ENCODE results near the gene ANAPC2.
"Not testable (repeated sequence)": the region's sequence is repeated elsewhere in the genome, so short reads cannot be mapped to it uniquely, and the experiment has no call there.

Gene ANAPC2

DNA sequence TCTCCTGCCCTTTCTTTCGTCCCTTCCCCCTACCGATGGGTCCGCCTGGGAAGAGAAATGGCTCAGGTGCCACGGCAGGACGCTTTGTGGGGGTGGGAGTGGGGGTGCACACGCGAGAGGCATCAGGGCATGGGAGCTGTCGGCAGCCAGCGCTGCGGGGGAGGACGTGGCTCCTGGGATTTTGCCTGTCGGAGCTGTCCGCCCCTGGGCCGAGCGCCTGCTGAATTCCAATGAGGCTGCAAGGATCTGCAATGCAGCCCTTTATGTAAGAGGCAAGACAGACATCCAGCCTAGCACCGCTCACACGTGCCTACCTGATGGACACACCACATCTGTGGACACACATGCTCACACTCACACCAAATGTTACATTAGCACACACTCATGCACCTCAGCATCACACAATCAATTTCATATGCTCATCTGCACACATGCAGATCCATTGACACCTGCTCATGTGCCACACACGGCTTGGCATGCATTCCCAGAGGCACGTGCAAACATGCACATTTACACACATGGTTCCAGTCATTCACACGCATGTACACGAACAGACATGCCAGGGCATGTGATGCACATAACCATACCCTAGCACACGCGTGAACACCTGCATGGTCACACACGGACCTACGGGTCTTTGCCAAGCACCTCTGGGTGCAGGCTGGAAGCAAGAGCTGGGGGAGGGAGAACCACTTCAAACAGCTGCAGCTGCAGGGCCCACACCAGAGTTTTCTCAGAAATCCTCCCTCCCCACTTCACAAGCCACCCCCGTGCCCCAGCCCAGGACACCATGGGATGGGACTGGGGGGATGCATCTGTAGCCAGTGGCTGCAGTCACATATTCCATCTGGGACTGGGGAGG lies 48.0 kb downstream of the ANAPC2 start:
- DNase-seq = no peak

DNA sequence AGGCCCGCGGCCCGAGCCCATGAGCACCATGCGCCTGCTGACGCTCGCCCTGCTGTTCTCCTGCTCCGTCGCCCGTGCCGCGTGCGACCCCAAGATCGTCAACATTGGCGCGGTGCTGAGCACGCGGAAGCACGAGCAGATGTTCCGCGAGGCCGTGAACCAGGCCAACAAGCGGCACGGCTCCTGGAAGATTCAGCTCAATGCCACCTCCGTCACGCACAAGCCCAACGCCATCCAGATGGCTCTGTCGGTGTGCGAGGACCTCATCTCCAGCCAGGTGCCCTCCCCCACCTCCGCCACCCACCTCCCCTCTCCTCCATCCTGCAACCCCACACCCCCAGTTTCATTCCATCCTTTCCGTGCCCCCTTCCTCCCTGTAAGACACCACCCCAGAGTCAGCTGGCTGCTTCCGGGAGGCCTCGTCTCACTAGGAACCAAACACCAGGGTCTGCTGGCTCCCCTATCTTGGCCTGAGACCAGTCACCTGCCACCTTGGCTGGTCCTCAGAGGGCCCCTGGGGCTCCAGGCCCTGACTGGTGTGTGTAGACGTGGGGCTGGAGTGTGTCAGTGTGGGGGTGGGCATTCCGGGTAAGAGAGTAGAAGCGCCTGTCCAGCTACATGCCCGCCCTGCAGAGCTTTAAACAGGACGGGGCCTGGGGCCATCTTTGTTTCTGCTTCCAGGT lies 48.8 kb downstream of the ANAPC2 start:
- DNase-seq = no peak

DNA sequence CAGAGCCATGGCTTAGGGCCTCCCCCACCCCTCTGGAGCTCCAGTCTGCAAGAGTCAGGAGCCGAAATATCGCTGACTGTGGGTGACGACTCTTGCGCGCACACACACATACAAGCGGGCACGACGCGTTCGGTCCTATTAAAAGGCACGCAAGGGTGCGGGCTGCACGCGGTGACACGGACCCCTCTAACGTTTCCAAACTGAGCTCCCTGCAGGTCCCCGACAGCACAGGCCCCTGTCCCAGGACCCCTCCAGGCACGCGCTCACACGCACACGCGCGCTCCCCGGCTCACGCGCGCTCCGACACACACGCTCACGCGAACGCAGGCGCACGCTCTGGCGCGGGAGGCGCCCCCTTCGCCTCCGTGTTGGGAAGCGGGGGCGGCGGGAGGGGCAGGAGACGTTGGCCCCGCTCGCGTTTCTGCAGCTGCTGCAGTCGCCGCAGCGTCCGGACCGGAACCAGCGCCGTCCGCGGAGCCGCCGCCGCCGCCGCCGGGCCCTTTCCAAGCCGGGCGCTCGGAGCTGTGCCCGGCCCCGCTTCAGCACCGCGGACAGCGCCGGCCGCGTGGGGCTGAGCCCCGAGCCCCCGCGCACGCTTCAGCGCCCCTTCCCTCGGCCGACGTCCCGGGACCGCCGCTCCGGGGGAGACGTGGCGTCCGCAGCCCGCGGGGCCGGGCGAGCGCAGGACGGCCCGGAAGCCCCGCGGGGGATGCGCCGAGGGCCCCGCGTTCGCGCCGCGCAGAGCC lies 49.5 kb downstream of the ANAPC2 start, which contains the start of gene GRIN1:
Gene GRIN1 (plus strand): TSS at position 433 of the 746 bp plus-strand sequence. CDS start 333 bp downstream, outside the sequence.
- DNase-seq = no peak

DNA sequence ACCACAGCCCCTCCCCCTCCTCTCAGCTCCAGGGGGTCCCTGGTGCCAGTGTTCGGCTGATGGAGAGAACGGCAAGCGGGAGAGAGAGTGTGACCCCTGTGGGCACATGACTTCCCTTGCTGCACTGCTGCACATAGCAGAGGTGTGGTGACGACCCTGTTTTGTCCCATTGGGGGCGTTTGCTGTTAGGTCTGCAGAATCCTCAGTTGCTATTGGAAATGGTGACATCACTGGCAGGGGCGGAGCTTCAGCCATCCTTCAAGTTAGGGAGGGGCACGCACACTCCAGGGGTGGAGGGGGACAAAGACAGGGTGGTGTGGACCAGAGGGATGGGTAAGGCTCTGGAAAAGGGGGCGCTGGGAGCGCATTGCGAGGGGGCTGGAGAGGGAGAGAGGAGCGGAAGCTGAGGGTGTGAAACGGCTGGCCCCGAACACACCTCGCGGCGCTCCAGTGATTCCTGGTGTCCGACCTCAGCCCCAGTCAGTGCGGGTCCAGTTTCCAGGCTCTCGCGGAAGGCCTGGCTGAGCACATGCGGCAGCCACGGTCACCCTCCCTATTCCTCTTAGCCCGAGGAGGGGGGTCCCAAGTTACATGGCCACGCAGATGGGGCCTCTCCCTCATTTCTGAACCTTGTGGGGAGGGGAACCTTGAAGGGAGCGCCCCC lies 50.2 kb downstream of the ANAPC2 start:
- no peak for DNase-seq

DNA sequence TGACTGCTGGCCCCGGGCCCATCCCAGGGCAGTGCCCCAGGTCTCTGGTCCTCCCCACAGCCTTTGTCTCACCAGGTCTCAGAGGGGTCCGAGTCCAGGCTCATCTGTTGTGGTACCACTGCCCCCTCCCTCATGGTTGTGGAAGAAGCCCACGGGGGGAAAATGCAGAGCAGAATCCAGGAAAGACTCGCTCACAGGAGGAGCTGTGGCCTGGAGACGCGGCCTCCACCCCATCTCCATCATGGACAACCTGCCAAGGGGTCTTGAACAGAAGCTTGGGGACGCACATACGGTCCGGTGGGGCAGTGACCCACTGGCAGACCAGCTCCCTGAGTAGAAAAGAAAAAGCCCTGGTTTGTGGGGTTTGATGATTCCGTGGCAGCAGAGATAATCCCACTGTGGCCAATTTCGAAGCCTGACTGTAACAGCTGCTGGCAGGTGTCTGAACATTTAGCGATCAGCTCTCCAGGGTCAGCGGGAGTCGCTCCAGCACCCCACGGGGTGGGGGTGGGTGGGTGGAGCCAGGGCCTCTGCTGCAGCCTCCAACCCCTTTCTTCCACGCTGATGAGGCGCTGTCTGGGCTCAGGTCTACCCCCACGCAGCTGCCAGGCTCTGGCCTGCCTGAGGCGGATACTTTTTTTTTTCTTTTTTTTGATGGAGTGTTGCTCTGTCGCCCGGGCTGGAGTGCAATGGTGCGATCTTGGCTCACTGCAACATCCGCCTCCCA lies 51.3 kb downstream of the ANAPC2 start:
- peak; percentile 21 for DNase-seq

DNA sequence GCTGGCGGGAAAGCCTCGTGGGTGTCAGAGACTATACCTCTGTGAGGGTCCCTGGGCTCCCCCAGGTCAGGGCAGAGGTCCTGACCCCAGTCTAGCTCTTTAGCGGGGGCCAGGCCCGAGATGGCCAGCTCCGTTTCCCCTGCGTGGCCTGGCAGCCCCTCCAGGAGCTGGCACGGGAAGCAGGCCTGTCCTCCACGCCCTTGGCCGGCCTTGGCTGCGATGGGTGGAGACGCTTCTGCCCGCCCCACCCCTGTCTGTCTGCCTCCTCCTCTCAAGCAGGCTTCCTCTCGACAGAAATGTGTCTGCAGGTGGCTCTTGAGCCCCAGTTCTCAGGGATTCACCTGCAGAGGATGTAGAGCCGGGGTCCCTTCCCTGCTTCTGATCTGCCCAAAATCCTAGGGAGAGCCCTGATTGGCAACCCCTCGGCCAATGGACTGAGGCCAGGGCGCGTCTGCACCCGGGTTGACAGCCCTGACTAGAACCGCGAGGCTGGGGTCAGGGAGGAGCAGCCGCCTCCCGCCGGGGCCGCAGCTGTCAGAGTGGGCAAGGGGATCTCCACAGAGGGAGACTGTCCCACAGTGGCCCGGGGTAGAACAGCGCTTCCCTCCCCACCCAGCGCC lies 52.0 kb downstream of the ANAPC2 start:
- DNase-seq = no peak

DNA sequence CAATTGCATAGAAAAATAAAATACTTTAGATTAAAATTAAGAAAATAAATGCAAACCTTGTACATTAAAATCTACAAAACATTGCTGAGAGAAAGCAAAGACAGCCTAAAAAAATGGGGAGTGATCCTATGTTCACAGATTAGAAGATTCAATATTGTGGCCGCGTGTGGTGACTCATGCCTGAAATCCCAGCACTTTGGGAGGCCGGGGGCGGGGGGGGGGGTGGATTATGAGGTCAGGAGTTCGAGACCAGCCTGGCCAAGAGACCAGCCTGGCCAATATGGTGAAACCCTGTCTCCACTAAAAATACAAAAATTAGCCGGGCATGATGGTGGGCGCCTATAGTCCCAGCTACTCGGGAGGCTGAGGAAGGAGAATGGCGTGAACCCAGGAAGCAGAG lies 53.2 kb downstream of the ANAPC2 start:
- not testable (repeated sequence) for DNase-seq

DNA sequence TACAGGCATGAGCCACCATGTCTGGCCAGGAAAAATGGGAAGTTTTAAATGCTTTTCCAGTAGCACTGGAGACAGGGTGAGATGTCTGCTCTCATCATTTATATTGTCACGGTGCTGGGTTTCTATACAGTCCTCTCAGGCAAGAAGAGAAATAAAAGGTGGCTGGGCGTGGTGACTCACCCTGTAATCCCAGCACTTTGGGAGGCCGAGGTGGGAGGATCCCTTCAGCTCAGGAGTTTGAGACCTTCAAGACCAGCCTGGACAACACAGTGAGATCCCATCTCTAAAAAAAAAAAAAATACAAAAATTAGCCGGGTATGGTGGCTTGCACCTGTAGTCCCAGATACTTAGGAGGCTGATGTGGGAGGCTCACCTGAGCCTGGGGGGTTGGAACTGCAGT lies 54.2 kb downstream of the ANAPC2 start:
- no peak for DNase-seq

DNA sequence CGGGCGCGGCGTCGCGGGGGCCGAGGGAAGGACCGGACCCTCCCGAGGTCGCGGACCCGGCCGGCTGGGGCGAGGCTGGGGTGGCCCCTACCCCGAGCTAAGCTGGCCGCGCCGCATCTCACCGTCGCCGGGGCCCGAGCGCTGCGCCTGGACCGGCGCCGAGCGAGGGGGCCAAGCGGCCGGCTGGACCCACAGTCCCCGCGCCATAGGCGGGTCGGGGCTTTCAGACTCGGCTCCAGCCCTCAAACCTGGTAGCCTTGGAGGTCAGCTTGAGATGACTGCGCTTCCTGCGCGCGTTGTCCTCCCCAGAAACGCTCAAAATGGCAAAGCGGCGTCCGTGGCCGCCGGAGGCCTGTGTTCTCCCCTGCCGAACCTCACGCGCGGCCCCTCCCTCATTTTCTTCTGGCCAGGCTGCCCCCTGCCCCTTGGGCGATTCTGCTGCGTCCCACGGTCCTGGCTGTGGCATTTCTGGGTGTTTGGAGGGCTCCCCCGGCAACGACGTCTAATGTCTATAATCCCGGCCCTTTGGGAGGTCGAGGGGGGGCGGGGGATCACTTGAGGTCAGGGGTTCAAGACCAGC lies 58.1 kb downstream of the ANAPC2 start:
- no peak for DNase-seq

DNA sequence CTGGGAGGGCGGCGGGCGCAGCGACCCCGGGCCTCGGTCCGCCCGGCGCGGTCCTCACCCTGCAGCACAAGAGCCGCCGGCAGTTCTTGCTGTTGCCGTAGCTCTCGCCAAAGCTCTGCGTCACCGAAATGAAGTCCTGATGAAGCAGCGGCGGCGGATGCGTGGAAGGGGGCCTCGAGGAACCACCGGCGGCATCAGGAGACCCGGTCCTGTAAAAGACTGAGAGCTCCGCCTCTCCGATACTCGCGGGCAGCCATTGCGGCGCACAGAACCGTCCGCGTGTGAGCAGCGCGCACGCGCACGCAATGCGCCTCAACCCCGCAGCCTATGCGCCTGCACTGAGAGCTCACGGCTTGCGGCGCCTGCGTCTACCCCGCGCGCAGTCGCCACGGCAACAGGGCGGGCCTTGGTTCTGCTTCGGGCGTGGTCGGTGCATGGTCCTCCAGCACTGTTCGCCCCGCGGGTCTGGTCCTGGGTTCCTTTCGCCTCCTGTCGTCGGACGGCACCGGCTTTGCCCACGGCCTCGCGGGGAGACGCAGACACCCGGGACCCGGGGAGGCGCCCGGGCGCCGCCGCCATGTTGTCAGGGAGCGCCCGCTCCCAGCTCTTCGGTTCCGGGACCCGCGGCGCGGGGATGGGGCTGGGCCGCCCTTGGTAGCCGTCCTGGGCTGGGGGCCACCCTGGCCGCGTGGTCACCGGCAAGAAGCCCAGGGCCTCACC lies 58.7 kb downstream of the ANAPC2 start:
- DNase-seq = peak; percentile 87

DNA sequence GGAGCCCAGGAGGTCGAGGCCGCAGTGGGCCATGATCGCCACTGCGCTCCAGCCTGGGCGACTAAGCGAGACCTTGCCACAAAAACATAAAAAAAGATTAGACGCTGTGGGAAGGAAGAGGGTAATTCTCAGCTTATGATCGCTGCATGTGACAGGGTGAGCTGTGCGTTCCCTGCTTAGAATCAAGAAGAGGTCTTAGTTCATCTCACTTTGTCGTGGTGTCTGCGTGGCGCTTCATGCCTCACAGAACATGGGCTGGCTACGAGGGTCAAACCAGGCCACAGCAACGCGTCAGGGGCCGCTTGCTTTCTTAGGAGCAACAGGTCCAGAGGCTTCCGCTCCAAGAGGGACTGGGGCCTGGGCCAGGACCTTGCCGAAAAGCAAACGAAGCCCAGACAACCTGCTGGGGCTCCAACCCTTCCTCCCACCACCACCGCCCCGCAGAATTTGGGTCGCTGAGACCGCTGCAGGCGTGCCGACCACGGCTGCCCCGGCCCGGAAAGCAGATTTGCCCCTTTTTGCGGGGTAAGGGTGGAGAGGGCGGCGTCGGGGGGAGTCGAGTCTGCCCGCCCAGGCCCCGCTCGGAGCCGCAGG lies 59.4 kb downstream of the ANAPC2 start:
- peak; percentile 34 for DNase-seq

DNA sequence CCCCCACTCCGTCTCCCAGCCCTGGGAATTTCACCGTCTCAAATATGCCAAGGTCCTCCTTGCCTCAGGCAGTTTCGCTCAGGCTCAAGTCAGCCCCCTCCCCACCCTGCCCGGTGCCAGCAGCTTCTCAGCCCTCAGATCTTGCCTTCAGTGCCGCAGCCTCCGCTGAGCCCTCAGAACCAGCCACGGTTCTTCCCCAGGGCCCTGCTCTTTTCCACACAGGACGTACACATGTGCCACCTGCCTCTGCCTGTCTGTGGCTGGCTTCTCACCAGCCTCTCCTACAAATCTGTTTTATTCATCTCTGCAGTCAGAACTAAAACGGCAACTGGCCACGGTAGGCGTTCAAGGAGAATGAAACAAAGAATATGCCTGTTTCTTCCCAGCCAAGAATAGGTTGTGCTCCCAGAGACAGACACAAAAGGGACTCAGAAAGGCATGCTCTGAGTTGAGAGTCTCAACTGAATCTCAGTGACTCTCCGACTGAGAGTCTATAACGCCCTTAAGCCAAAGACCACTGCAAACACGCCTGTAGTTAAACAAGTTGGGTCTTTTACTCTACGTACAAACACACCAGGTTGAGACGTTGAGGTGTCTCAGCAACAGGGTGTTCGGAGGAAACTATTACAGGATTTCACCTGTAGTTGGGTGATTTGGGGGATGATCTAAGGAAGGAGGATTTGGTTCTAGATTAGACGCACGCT lies 60.0 kb downstream of the ANAPC2 start:
- DNase-seq = no peak

DNA sequence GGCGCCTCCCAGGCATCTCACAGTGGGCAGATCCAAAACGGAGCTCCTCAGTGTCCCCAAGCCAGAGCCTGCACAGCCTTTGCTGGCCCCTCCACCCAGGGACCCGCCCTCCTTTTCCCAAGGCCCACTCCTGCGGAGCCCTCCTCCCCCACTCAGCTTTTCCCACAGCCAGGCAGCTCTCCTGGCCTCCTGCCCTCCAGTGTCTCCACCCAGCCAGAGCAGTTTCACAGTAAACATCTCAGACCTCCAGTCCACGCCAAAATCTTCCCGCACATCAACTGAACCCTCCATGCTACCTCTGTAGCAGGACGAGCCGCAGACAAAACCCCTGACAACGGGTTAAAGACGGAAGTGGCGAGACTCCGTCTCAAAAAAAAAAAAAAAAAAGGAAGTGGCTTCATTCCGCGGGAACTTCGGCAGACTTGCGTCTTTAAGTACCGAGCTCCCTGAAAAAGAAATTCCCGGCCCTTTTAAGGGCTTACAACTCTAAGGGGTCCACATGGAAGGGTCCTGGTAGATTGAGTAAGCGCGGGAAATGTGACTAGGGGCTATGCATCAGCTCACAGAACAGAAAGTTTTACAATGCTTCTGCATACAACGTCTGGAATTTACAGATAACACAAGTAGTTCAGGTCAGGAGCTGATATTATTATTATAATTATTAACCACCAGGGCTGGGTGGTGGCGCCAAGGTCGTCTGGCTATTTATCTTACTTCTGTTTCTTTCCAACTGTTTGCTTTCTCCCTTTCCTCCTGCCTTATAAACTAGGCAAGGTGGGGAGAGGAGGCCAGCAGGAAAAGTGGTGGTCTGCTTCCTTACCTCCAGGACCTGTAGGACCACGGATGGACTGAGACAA lies 60.8 kb downstream of the ANAPC2 start:
- DNase-seq = peak; percentile 85

DNA sequence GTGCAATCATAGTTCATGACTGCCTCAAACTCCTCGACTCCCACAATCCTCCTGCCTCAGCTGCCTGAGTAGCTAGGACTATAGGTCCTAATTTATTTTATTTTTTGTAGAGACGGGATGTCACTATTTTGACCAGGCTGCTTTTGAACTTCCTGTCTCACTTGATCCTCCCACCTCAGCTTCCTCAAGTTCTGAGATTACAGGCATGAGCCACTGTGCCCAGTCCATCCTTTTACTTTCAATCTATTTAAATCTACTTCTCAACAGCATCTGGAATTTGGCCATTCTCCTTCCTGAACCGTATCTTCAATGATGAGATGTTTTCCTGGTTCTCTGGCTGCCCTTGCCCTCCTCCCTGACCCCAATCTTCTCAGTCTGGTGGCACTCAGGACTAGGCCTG lies 61.6 kb downstream of the ANAPC2 start:
- peak; percentile 38 for DNase-seq
